ENCODE results near the gene CCNL1.

DNA sequence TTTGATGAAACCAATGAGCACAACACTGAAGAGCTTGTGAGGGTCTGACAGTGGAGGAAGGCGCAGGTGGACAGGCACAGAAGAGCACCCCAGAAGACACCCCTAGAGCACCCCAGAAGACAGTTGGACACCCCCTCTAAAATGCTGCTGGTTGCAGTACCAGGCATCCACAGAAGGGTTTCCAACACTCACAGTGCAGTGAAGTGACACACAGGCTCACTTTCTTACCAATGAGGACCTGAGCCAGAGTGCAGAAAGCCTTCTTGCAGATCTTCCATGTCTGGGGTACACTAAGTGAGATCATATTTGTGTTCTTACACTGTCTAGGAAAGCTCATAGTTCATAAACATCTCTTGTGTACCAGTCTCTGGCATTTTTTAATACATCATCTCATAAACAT, 27.6 kb downstream of the CCNL1 start:
- TF ChIP-seq SP1 (IDR thresholded peaks at IDR 0.05) (no peak), HDGF (IDR thresholded peaks at IDR 0.05; ENCODE audit: borderline replicate concordance) (no peak), TARDBP (IDR thresholded peaks at IDR 0.05) (no peak), ELF4 (IDR thresholded peaks at IDR 0.05) (no peak), FOXA1 (IDR thresholded peaks at IDR 0.05) (no peak), BHLHE40 (IDR thresholded peaks at IDR 0.05; ENCODE audit: borderline replicate concordance) (no peak), FOXK2 (IDR thresholded peaks at IDR 0.05) (no peak), L3MBTL2 (conservative IDR thresholded peaks at IDR 0.05) (no peak), SUZ12 (IDR thresholded peaks at IDR 0.05) (no peak), NFRKB (IDR thresholded peaks at IDR 0.05) (no peak), LEF1 (IDR thresholded peaks at IDR 0.05; ENCODE audit: borderline replicate concordance) (no peak), ZNF384 (IDR thresholded peaks at IDR 0.05) (no peak), ARNT (IDR thresholded peaks at IDR 0.05) (no peak)

Measured in HEK293T (cell line).